ENCODE results near the gene PMFBP1. TPM values are rescaled to one million over a fixed set of nuclear protein-coding genes. Genes with fewer than 3 reads are reported as not detected.

Gene PMFBP1
- total RNA-seq, 2 experiments from 2014 or later: 0.11 to 0.73 TPM

DNA sequence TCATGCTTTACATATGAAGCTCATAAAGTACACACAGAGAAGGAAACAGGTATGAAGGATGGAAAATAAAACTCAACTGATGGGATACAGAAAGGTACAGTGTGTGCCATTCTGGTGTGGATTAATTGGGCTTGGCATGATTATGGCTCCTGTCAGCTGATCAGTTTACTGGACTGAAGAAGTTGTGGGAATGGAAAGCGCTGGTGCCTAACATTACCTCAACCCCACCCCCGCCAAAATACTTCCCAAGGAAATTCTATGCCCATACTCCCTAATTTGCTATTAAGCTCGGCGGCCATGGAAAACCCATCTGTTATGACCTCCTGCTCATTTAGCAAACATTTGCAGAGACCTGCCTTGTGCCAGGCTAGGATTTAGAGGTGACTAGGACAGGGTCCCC, 16.6 kb upstream of the PMFBP1 start:
- ChIA-PET POLR2A (no interaction called here), CTCF (no interaction called here)

DNA sequence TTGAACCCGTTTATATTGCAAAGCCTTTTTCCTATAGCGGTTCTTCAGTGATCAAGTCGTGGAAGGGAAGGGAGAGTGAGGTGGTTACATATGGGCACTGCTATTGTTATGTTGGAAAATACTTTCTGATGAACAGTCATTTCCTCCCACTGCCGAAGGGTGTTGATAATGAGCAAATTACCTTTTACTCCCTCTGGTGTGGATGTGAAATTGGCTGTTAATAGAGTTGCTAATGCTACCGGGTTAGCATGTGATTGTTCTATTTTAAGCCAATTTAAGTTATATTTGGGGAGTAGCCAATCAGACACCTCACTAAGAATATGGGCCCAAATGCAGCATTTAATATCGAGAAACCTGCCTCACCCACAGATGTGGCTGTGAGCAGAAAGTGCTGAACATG, 15.6 kb upstream of the PMFBP1 start:
- CTCF ChIA-PET: no interaction called here

DNA sequence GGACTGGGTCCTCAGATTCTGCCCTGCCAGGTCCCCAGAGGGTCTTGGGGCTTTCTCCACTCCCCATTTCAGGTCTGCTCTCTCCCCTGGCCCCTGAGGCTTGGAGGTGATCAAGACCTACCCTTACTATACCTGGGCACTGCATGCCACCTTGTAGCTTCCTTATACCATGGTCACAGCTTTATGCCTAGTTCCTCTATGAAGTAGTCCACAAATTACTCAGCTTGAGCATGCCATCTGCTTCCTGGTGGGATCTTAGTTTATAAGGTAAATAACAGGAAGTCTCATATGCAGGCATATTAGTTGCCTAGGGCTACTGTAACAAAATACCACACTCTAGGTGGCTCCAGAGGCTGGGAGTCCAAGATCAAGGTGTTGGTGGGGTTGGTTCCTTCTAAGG, 11.0 kb upstream of the PMFBP1 start:
- ChIA-PET CTCF (no interaction called here), POLR2A (no interaction called here)

More for the DNA sequence above, 15.6 kb upstream of the PMFBP1 start:
- POLR2A ChIA-PET: no interaction called here

DNA sequence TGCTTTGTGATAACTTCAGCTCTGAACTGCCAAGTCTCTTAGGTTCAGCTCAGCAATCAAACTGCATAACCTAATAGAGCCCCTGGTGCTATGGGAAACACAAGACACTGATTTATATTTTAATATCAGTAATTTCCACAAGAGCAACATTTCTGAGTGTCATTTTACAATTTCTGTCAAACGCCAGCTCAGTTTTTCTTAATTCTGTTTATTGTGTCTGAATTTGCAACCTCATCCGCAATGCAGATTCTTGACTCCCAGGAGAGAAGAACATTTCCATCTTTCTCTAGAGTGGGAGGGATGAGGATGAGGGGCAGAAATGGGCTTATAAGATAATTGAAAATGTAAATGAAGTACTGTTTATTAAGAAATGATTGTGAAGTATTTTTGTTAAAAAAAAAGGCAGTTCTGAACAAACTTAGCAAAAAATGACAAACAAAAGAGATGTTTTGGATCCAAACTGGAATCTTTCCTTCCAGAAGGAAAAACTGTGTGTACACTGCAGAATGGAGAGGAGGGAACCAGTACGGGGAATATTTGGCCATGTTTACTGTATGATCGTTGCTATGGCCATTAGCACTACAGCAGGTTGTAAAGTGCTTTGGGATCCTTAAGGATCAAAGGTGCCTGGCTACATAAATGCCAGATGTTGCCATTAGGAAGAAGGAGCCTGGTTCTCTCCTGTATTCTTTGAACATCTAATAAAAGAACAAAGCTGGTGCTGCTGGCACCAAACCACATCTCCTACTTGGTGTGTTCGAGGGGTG, 7.4 kb upstream of the PMFBP1 start:
- ChIA-PET POLR2A (no interaction called here), CTCF (no interaction called here)

DNA sequence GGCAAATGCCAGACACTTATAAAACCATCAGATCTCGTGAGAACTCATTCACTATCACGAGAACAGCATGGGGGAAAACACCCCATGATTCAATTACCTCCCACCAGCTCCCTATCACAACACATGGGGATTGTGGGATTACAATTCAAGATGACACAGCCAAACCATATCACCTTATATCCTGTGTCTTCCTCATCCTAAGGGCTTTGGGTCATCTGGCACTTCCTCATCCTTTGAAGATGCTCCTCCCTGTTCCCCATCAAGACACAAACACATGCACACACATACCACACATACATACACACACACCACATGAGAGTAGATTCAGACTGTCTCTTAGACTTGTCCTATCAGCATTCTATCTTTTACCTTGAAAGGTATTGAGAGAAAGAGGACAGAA, 2.8 kb upstream of the PMFBP1 start:
- POLR2A ChIA-PET: no interaction called here
- CTCF ChIA-PET: no interaction called here

DNA sequence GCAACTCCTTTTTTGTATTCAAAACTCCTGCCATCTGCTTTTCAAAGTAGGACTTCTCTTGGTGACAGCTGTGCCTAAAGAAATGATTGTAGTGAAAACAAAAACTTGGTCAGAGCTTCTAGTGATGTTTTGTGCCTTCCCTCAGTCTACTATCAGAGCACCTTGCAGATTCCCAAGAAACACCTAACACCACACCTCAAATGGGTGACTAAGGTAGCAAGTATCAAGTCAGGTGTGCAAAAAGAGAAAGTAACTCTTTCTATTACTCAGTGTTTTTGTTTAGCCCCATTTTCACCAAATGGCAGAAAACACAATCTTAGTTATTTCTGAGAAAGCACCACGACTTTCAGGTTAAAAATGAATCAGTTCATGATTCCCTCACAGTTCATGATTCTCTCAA, 2.0 kb upstream of the PMFBP1 start:
- ChIA-PET CTCF (no interaction called here), POLR2A (no interaction called here)

DNA sequence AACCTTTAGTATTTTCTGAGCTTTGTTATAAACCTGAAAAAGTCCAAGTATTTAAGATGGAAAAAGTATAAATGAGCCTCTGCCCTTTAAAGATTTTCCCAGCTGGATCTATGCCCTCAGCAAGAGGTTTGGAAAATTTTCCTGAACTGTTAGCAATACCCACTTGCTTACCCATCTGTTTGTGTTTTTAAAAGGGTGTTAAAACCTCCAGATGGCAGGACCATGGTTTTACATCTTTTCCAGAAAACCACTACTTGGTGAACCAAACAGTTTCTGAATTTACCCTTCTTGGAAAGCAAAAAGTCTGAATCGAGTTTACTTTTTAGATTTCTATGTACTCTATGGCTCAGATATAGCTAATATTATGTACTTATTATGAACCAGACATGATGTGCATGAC, 719 bp downstream of the PMFBP1 start:
- POLR2A ChIA-PET: no interaction called here

DNA sequence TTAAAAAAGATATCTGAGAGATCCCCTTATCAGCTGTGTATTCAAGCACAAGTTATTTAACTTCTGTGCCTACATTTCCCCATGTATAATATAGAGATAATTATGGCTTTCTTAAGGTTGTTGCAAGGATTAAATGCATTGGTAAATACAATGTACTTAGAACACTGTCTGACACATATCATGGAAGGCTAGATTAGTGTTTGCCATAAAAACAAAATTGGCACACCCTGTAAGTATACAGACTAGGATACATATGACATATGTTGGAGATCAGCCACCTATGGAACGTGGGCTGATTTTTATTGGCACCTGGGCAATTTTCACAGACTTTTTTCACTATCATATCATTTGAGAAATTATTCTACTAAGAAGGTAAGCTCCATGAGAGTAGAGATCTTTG, 2.2 kb downstream of the PMFBP1 start:
- POLR2A ChIA-PET: no interaction called here

More for the DNA sequence above, 719 bp downstream of the PMFBP1 start:
- CTCF ChIA-PET: no interaction called here

DNA sequence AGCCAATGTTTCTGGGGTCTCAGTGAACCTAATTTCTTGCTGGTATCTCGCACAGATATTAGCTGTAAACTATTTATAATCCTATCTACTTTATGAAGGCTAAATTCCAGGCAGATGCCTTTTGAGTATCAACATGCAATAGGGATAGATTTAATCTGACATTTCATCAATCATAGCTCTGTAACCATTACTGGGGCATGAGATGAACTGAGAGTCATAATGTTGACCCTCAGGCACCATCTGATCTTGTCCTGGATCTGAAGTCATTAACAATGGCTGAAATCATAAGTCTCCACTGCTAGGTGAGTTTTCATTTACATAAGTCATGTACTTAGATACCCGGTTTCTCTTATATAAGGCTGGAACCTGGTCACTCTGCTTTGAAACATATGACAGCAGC, 3.6 kb downstream of the PMFBP1 start:
- POLR2A ChIA-PET: no interaction called here

More for the DNA sequence above, 2.2 kb downstream of the PMFBP1 start:
- CTCF ChIA-PET: no interaction called here

DNA sequence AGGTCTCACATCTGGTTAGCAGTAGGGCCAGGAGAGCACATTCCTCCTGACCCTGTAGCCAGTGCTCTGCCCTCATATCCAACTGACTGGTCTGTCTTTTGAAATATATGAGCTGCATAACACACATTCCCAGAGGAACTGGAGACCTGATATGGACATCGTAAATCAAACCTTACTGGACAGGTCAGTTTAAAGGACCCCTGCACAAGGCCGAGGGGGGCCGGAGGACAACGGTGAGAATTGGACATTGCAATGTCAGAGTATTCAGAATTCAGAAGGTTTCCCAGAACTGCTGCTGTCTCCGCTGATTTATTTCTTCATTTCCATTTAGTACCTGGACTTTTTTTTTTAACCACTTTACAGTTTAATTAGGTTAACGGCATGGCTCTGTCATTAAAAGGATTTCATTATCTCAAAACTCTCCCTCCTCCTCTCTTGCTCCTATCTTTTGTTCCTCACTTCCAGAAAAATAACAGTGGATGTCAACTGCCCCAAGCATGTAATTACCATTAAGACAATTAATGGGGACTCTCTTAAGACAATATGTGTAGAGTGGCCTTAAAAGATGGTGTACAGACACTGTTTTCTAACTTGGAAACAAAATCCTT, 4.9 kb downstream of the PMFBP1 start:
- ChIA-PET CTCF (no interaction called here), POLR2A (no interaction called here)

More for the DNA sequence above, 3.6 kb downstream of the PMFBP1 start:
- CTCF ChIA-PET: no interaction called here

DNA sequence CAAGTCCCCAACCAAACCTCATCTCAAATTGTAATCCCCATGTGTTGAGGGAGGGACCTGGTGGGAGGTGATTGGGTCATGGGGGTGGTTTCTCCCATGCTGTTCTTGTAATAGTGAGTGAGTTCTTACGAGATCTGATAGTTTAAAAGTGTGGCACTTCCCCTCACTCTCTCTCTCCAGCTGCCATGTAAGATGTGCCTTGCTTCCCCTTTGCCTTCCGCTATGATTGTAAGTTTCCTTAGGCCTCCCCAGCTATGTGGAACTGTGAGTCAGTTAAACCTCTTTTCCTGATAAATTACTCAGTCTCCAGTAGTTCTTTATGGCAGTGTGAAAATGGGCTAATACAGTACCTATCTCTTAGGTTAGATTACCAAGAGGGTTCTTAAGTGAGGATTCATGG, 5.8 kb downstream of the PMFBP1 start:
- ChIA-PET CTCF (no interaction called here), POLR2A (no interaction called here)

DNA sequence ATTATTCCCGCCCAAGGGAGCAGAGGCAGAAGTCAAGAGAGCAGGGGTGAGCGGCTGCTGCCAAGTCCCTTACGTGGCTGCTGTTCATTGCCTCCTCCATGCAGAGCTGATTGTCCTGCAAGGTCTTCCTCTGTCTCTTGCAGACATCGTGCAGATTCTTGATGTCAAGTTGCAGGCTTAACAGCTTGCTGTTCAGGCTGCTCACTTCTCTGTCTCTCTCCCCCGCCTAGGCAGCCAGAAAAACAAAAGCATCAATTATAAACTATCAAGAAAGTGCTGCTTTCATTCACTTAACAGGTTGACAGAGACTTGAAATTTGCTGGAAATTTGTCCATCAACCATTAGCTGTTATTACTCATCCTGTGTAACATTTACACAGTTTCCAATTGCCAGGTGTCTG, 7.3 kb downstream of the PMFBP1 start:
- ChIA-PET CTCF (no interaction called here), POLR2A (no interaction called here)

DNA sequence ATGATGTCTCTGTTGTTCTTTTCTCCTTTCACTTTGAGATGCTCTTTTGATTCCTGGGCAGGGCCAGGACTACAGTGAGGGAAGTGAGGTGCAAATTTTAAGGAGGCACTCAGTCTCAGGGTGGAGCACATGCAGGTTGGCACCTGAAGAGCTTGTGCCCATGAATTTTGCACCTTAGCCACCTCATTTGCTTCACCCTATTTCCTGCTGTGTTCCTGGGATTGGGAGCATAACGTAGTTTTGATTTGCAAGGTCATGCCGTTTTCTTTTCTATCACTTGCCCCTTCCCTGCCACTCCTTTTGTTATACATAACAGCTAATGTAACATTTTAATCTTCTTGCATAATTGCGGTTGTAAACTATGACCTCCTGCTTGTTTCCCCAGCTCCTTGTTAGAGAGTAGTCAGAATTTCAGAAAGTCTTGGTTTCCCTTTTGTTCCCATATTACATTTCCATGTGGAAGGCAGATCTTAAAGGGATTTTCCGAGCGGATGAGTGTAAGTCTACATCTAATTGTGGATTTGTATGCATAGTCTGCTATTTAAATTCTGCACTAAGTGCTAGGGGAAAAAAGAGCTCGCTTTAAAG, 9.8 kb downstream of the PMFBP1 start:
- ChIA-PET CTCF (no interaction called here), POLR2A (no interaction called here)

DNA sequence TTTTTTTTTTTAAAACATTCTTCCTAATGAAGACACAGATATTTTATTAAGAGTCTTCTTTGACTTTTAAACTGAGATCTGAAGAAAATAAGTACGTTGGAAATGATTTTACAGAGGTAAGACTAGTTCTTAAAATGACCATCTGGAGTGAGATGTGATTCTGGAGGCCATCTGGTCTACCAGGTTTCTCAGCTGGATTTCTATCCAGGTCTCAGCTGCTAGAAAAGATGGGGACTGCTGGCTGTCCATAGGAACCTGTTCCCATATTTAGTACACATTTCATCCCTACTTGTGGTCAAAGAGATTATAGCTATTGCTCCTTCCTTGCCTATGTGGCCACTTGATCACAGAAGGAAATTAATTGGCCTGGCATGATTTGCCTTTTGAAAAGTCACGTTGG, 12.2 kb downstream of the PMFBP1 start:
- POLR2A ChIA-PET: no interaction called here
- CTCF ChIA-PET: no interaction called here

DNA sequence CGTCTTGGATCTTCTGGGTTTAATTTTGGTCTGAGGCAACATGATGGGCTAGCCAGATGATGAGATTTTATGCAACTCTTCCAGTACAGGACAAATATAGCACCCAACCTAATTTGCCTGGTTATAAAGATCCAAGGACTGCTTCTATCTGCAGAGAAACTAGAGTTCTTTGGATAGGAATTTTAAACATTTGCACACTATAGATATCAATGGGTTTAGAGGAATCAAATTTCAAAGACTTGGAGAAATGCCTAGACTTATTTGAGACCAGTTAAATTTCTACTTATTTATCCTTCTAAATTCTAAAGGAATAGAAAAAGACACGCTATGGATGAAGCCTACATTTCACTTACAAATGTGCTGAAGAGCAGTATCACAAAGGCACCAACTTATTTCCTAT, 12.6 kb downstream of the PMFBP1 start:
- POLR2A ChIA-PET: no interaction called here
- CTCF ChIA-PET: no interaction called here

DNA sequence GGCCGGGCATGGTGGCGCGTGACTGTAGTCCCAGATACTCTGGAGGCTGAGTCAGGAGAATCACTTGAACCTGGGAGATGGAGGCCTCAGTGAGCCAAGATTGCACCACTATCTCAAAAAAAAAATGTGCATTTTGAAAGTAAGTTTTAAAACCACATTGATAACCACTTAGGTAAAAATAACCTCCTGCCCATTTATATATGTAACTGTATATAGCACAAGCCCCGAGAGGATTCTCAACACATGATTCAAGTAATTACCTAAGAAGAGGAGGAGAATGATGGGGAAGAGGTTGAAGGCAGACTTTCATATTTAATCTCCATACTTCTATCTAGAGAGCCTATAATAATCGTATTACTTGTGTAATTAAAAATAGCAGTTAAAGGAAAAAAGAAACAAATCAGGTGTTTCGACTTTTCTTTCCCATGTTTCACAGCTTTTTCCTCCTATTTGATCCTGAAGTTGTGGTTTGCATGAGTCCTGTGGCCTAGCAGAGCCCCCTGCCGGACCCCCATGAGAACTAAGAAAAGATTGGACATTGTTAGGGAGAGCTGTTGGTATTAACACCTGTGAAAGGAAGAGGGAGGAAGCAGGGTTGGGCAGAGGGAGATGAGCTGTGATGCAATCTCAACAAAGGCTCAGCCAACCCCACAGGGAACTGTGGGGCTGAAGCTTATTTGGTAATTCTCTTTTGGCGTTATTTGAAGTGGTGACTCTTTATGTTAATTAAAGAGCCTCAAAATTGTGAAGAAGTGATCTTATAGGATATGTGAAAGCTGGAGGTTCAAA, 22.1 kb downstream of the PMFBP1 start:
- POLR2A ChIA-PET: no interaction called here
- CTCF ChIA-PET: no interaction called here

DNA sequence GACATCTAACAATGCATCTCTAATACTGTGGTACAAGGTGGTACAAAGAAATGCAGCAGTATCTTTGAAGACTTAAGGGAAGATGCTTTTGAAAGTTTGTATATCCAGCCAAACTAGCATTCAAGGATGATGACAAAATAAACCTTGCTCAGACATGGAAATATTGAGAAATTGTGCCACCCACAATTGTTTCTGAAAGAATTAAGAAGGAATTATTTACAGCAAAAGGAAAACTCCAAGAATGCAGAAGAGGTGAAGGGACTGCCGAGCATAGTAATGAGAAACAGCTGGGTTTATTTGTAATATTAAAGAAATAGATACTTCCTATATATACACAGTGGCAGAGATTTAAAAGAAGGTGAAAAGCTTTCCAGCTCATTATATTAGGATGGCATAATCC, 29.5 kb downstream of the PMFBP1 start:
- POLR2A ChIA-PET: no interaction called here

DNA sequence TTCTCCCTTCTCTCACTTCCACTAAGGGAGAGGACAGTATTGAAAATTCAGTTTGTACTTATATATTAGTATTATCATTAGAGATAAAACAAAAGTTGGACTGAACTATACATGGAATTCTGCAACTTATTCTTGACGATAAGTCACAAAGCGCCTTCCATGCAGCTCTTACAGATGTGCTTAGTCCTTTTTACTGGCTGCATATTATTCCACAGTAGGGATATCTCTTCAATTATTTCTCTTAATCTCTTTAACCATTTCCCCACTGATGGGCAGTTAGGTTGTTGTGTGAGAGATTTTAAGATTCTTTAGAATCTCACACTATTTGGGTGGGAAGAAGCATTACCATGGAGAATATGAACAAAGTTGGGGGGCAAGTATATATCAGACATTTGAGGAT, 32.0 kb downstream of the PMFBP1 start:
- ChIA-PET POLR2A (no interaction called here), CTCF (interaction anchor here (1.5 kb wide), 1 partner anchor 11 kb away, joined by 3 read pairs; no protein-coding TSS in a partner anchor)

More for the DNA sequence above, 29.5 kb downstream of the PMFBP1 start:
- CTCF ChIA-PET: interaction anchor here (0.9 kb wide), 1 partner anchor 12 kb away, joined by 4 read pairs; no protein-coding TSS in a partner anchor

DNA sequence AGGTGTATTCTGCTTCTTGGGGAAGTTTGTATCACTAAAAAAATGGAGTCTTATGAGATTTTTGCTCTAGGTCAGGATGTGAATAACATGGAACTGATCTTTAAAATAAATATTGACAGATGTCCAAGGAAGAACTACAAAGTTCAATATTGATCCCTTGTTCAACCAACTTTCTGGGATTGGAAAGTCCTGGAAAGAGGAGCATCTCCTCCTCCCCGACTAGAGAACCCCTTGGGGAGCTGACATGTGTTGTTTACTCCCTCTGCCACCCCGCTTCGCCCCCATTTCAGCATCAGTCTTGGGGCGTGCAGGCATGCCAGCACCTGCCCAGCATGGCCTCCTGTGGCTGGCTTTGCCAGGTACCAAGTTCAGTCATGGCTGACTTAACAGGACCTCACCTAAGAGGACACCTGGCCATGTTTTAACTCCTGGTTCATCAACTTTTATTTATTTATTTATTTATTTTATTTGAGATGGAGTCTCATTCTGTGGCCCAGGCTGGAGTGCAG, 33.8 kb downstream of the PMFBP1 start:
- ChIA-PET CTCF (no interaction called here), POLR2A (no interaction called here)

DNA sequence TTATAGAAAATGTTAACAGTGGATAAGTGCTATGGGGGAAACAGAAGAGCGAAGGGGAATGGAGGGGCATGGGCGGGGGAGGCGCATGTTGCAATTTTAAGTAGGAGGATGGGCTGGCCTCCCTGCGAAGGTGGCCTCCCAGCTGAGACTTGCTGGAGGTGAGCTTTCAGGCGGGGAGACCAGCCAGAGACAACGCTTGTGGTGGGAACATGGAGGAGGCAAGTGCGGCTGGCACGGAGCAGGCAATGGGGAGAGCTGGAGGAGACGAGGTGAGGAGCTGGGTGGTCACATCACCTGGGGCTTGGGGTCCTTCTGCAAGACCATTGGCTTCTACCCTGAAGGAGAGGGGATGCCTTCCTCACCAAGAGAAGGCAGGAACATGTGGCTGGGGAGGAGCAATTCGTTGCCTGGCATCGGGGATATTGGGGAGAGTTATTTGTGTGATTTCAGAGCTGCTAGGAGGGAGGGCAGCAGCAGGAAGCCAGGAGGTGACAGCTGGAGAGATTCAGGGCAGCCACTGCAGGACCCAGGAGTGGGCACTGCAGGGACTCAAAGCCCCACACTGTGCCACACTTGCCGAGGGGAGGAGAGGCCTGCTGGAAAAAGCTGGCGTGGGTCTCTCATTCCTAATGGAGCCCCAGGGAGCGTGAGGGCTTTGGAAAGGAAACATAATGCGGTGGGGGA, 34.4 kb downstream of the PMFBP1 start:
- POLR2A ChIA-PET: no interaction called here
- CTCF ChIA-PET: no interaction called here

Measured in activated CD8-positive, alpha-beta memory T cell treated with anti-CD3 and anti-CD28 coated beads for 36 hours (primary cell).